ENCODE data around the gene ELOVL3. TPM values are rescaled to one million over a fixed set of nuclear protein-coding genes. Genes with fewer than 3 reads are reported as not detected.
"Not testable (repeated sequence)": the region's sequence is repeated elsewhere in the genome, so short reads cannot be mapped to it uniquely, and the experiment has no call there.

The ELOVL3 gene
- total RNA-seq, 1 donor from 2014 or later = not detected

- Mint-ChIP-seq H3K27ac (no peak overlapping the region), H3K4me1 (ENCODE audit: low read depth) (no peaks in the 10 kb centered on the region), H3K4me3 (ENCODE audit: low read depth) (no peak overlapping the region), H3K36me3 (ENCODE audit: insufficient read depth) (no peaks in the 10 kb centered on the region), H3K27me3 (peaks cover 5% of the 10 kb centered on the region), H3K9me3 (ENCODE audit: low read depth) (peaks cover 21% of the 10 kb centered on the region)
- TF ChIP-seq, protein P1, sequence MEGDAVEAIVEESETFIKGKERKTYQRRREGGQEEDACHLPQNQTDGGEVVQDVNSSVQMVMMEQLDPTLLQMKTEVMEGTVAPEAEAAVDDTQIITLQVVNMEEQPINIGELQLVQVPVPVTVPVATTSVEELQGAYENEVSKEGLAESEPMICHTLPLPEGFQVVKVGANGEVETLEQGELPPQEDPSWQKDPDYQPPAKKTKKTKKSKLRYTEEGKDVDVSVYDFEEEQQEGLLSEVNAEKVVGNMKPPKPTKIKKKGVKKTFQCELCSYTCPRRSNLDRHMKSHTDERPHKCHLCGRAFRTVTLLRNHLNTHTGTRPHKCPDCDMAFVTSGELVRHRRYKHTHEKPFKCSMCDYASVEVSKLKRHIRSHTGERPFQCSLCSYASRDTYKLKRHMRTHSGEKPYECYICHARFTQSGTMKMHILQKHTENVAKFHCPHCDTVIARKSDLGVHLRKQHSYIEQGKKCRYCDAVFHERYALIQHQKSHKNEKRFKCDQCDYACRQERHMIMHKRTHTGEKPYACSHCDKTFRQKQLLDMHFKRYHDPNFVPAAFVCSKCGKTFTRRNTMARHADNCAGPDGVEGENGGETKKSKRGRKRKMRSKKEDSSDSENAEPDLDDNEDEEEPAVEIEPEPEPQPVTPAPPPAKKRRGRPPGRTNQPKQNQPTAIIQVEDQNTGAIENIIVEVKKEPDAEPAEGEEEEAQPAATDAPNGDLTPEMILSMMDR (IDR thresholded peaks at IDR 0.05; ENCODE audit: unreplicated experiment) = no peak
- no peak for DNase-seq (ENCODE audit: low spot score, unreplicated experiment)
Observed at GRCh38 chr10:102202386-102202785, 23.7 kb upstream of the ELOVL3 start.

- no peaks in the 10 kb centered on the region for H3K36me3 Mint-ChIP-seq (ENCODE audit: insufficient read depth)
- TF ChIP-seq, protein P1 (IDR thresholded peaks at IDR 0.05; ENCODE audit: unreplicated experiment) = no peak
- H3K27me3 Mint-ChIP-seq = peaks cover 3% of the 10 kb centered on the region
- no peak overlapping the region for H3K27ac Mint-ChIP-seq
- H3K9me3 Mint-ChIP-seq (ENCODE audit: low read depth) = peaks cover 3% of the 10 kb centered on the region
- DNase-seq (ENCODE audit: low spot score, unreplicated experiment) = no peak
- no peaks in the 10 kb centered on the region for H3K4me1 Mint-ChIP-seq (ENCODE audit: low read depth)
- no peak overlapping the region for H3K4me3 Mint-ChIP-seq (ENCODE audit: low read depth)
Observed at GRCh38 chr10:102208311-102209035, 17.6 kb upstream of the ELOVL3 start.

- Mint-ChIP-seq H3K27me3 (peaks cover 5% of the 10 kb centered on the region), H3K4me3 (ENCODE audit: low read depth) (no peak overlapping the region), H3K27ac (no peak overlapping the region), H3K4me1 (ENCODE audit: low read depth) (no peaks in the 10 kb centered on the region), H3K36me3 (ENCODE audit: insufficient read depth) (no peaks in the 10 kb centered on the region), H3K9me3 (ENCODE audit: low read depth) (no peaks in the 10 kb centered on the region)
- no peak for DNase-seq (ENCODE audit: low spot score, unreplicated experiment)
- TF ChIP-seq, protein P1 (IDR thresholded peaks at IDR 0.05; ENCODE audit: unreplicated experiment) = no peak
Observed at GRCh38 chr10:102211615-102212299, 14.3 kb upstream of the ELOVL3 start.

DNA sequence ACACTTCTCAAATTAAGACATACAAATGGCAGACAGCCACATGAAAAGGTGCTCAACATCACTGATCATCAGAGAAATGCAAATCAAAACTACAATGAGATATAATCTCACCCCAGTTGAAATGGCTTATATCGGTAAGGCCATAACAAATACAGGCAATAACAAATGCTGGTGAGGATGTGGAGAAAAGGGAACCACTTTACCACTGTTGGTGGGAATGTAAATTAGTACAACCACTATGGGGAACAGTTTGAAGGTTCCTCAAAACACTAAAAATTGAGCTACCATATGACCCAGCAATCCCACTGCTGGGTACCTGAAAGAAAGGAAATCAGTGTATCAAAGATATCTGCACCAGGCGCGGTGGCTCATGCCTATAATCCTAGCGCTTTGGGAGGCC is 12.5 kb upstream of the ELOVL3 start:
- not testable (repeated sequence) for H3K4me1 Mint-ChIP-seq (ENCODE audit: low read depth); H3K27ac Mint-ChIP-seq; H3K27me3 Mint-ChIP-seq; H3K4me3 Mint-ChIP-seq (ENCODE audit: low read depth); H3K9me3 Mint-ChIP-seq (ENCODE audit: low read depth); H3K36me3 Mint-ChIP-seq (ENCODE audit: insufficient read depth); DNase-seq (ENCODE audit: low spot score, unreplicated experiment)

- no peaks in the 10 kb centered on the region for H3K36me3 Mint-ChIP-seq (ENCODE audit: insufficient read depth)
- no peak overlapping the region for H3K4me3 Mint-ChIP-seq (ENCODE audit: low read depth)
- no peaks in the 10 kb centered on the region for H3K9me3 Mint-ChIP-seq (ENCODE audit: low read depth)
- DNase-seq (ENCODE audit: low spot score, unreplicated experiment) = no peak
- peaks cover 2% of the 10 kb centered on the region for H3K4me1 Mint-ChIP-seq (ENCODE audit: low read depth)
- TF ChIP-seq, protein P1 (IDR thresholded peaks at IDR 0.05; ENCODE audit: unreplicated experiment) = no peak
- H3K27me3 Mint-ChIP-seq = peaks cover 26% of the 10 kb centered on the region
- no peak overlapping the region for H3K27ac Mint-ChIP-seq
Observed at GRCh38 chr10:102219370-102219769, 6.7 kb upstream of the ELOVL3 start.
